SK-N-MC (cell line): ENCODE results near the gene CTDSPL2.

ENCODE experiments used
- EZH2 ChIP-seq: fragments of 200-600 bp; sonication (generic); IDR thresholded peaks from one replicate; pipeline ENCODE4 v1.6.1; 2017; ENCODE audit warnings: antibody characterized with exemption
- FOXP2 ChIP-seq: optimal IDR thresholded peaks from 2 replicates; pipeline ENCODE3; 2011; ENCODE audit warnings: mild to moderate bottlenecking, moderate library complexity; ENCODE audit not compliant: insufficient read depth; ENCODE audit errors: extremely low read length, control extremely low read depth
- POLR2AphosphoS5 ChIP-seq: IDR thresholded peaks from 2 replicates; pipeline ENCODE4 v1.6.1; 2012; ENCODE audit warnings: mild to moderate bottlenecking, low read depth, low read length, borderline replicate concordance

- TF ChIP-seq EZH2 (no peak), POLR2AphosphoS5 (peak; percentile 92), FOXP2 (peak; percentile 89)
Measured at GRCh38 chr15:44536962-44537734, 109.7 kb downstream of the CTDSPL2 start, which contains the start of gene EIF3J.
